Measurements from ENCODE around the gene PHACTR4. TPM values are rescaled to one million over a fixed set of nuclear protein-coding genes. Genes with fewer than 3 reads are reported as not detected.
A peak's percentile ranks its signal among the peaks of the same experiment; 100 is the strongest.

PHACTR4 gene
- total and polyA plus RNA-seq, 2 donors (not counting 3 experiments of a cell fraction or from before 2014, with no cell fraction given) = 25.4 to 61.0 TPM

- Histone ChIP-seq H3K9ac (replicated peaks; ENCODE audit: extremely low read depth, insufficient read depth, low read length) (no peak overlapping the region), H3K4me3 (replicated peaks in 1 of 3; ENCODE audit: insufficient read depth in 1 of 3, low read depth in 1 of 3, low read length in 3 of 3) (no peak overlapping the region), H3K79me2 (ENCODE audit: control insufficient read depth, insufficient read depth, low read length) (peaks cover 22% of the 10 kb centered on the region), H3K36me3 (ENCODE audit: control insufficient read depth in 2 of 2, extremely low read depth in 1 of 2, insufficient read depth in 2 of 2, low read length in 2 of 2) (no peaks in the 10 kb centered on the region), H3K4me1 (ENCODE audit: control insufficient read depth, extremely low read depth, insufficient read depth, low read length) (peaks cover 27% of the 10 kb centered on the region), H3K27me3 (ENCODE audit: control insufficient read depth in 2 of 2, insufficient read depth in 2 of 2, low read length in 2 of 2) (no peaks in the 10 kb centered on the region), H3K27ac (ENCODE audit: insufficient read depth, low read depth, low read length) (no peak overlapping the region), H3K9me1 (replicated peaks; ENCODE audit: control insufficient read depth, extremely low read depth, insufficient read depth, low read length) (no peaks in the 10 kb centered on the region), H3K9me3 (replicated peaks; ENCODE audit: control insufficient read depth, insufficient read depth, low read length) (no peaks in the 10 kb centered on the region), H2AFZ (ENCODE audit: low read depth, low read length) (no peak overlapping the region), H3K4me2 (ENCODE audit: insufficient read depth, low read length) (no peak overlapping the region), H4K20me1 (replicated peaks; ENCODE audit: control insufficient read depth, extremely low read depth, insufficient read depth, low read length) (no peaks in the 10 kb centered on the region)
- no peak for TF ChIP-seq MYC (IDR thresholded peaks at IDR 0.05; ENCODE audit: low read depth, low read length)
- no peak for TF ChIP-seq GATA2 (IDR thresholded peaks at IDR 0.05; ENCODE audit: insufficient read depth, insufficient read length, low read depth, low read length)
- TF ChIP-seq POLR2AphosphoS5 (IDR thresholded peaks at IDR 0.05; ENCODE audit: insufficient read depth, low read depth, low read length) = no peak
- BruUV-seq (replicated peaks) = no TSS peak
- dilution Hi-C loops (cut with MboI; ENCODE audit: extremely low pct_ligation_motif_present, low sequenced_read_pairs) (no loop called here), intact Hi-C loops (cut with micrococcal nuclease) (no loop called here)
- CTCF ChIA-PET = interaction anchor here (0.5 to 3.9 kb wide), 6 partner anchors 14 to 40 kb away, joined by 3 to 20 read pairs (median 6); no protein-coding TSS in a partner anchor
- no peak for FAIRE-seq
- POLR2A ChIA-PET = interaction anchor here (0.6 kb wide), 1 partner anchor 69 kb away, joined by 3 read pairs; the partner anchor contains the start of gene RCC1
- no peak for DNase-seq (ENCODE audit: low read depth, low spot score)
These were observed 66.8 kb downstream of the PHACTR4 start for GRCh38 chr1:28436211-28436769.

GRCh38 chr1:28437264-28437923 lies 67.9 kb downstream of the PHACTR4 start:
- Histone ChIP-seq H3K9me1 (replicated peaks; ENCODE audit: control insufficient read depth, extremely low read depth, insufficient read depth, low read length) (no peaks in the 10 kb centered on the region), H3K27ac (ENCODE audit: insufficient read depth, low read depth, low read length) (peak overlapping the region; percentile 49), H3K9me3 (replicated peaks; ENCODE audit: control insufficient read depth, insufficient read depth, low read length) (no peaks in the 10 kb centered on the region), H3K79me2 (ENCODE audit: control insufficient read depth, insufficient read depth, low read length) (peaks cover 26% of the 10 kb centered on the region), H3K27me3 (ENCODE audit: control insufficient read depth in 2 of 2, insufficient read depth in 2 of 2, low read length in 2 of 2) (no peaks in the 10 kb centered on the region), H3K4me3 (replicated peaks in 1 of 3; ENCODE audit: insufficient read depth in 1 of 3, low read depth in 1 of 3, low read length in 3 of 3) (no peak overlapping the region), H2AFZ (ENCODE audit: low read depth, low read length) (no peak overlapping the region), H4K20me1 (replicated peaks; ENCODE audit: control insufficient read depth, extremely low read depth, insufficient read depth, low read length) (no peaks in the 10 kb centered on the region), H3K4me1 (ENCODE audit: control insufficient read depth, extremely low read depth, insufficient read depth, low read length) (peaks cover 27% of the 10 kb centered on the region), H3K9ac (replicated peaks; ENCODE audit: extremely low read depth, insufficient read depth, low read length) (no peak overlapping the region), H3K4me2 (ENCODE audit: insufficient read depth, low read length) (peak overlapping the region; percentile 55), H3K36me3 (ENCODE audit: control insufficient read depth in 2 of 2, extremely low read depth in 1 of 2, insufficient read depth in 2 of 2, low read length in 2 of 2) (no peaks in the 10 kb centered on the region)
- peak; percentile 74 for FAIRE-seq
- TF ChIP-seq JUN (IDR thresholded peaks at IDR 0.05; ENCODE audit: borderline replicate concordance, insufficient read depth, insufficient read length, low read depth) (peak; percentile 46), CTCF (IDR thresholded peaks at IDR 0.05; ENCODE audit: extremely low read depth in 1 of 2, insufficient read depth in 1 of 2, low read depth in 1 of 2, low read length in 2 of 2) (no peak), FOS (IDR thresholded peaks at IDR 0.05; ENCODE audit: borderline replicate concordance, insufficient read depth, low read length) (peak; percentile 34)
- BruUV-seq (replicated peaks) = TSS peak; percentile 99
- dilution Hi-C loops (cut with MboI; ENCODE audit: extremely low pct_ligation_motif_present, low sequenced_read_pairs) = no loop called here
- POLR2A ChIA-PET = interaction anchor here (0.6 to 1.9 kb wide), 18 partner anchors 8 to 571 kb away, joined by 3 to 14 read pairs (median 5); partner anchors contain the start of gene RCC1
- DNase-seq (ENCODE audit: low read depth, low spot score) = peak; percentile 68
- CTCF ChIA-PET = interaction anchor here (0.8 to 3.9 kb wide), 10 partner anchors 8 to 39 kb away, joined by 3 to 20 read pairs (median 5); no protein-coding TSS in a partner anchor
- intact Hi-C loops (cut with micrococcal nuclease) = no loop called here

Data from endothelial cell of umbilical vein (primary cell).